Measurements from ENCODE around the gene CFHR3. TPM values are rescaled to one million over a fixed set of nuclear protein-coding genes. Genes with fewer than 3 reads are reported as not detected.
"Not testable (repeated sequence)": the region's sequence is repeated elsewhere in the genome, so short reads cannot be mapped to it uniquely, and the experiment has no call there.

The CFHR3 gene
- total RNA-seq, 1 experiment from 2014 or later: not detected

DNA sequence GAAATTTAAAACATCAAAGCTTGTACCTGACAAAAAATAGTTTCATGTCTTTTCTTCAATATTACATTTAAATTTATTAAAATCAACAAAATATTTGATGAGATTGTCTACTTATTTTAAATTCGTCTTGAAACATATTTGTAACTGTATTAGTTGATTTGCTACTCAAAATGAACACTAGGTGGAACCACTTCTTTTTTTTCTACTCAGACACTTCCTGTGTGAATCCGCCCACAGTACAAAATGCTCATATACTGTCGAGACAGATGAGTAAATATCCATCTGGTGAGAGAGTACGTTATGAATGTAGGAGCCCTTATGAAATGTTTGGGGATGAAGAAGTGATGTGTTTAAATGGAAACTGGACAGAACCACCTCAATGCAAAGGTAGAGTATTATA lies 53.2 kb downstream of the CFHR3 start:
- DNase-seq (ENCODE audit: low spot score): peak; percentile 2
- in situ Hi-C loops (cut with HindIII; ENCODE audit: low sequenced_read_pairs): not testable (repeated sequence)

Other genes starting within 250 kb of the CFHR3 start
- gene KCNT2, start 166.4 kb upstream of the CFHR3 start, total RNA-seq (2014; rRNA removed; shearing (Covaris generic)): 0.62 and 0.92 TPM in 2 replicates
- gene CFH, start 122.8 kb upstream of the CFHR3 start, total RNA-seq (2014; rRNA removed; shearing (Covaris generic)): 2.3 and 7.9 TPM in 2 replicates
- not detected in 2 replicates for gene CFHR1, start 44.9 kb downstream of the CFHR3 start, total RNA-seq (2014; rRNA removed; shearing (Covaris generic))
- not detected in 2 replicates for gene CFHR4, start 113.2 kb downstream of the CFHR3 start, total RNA-seq (2014; rRNA removed; shearing (Covaris generic))
- gene CFHR2, start 168.9 kb downstream of the CFHR3 start, total RNA-seq (2014; rRNA removed; shearing (Covaris generic)): not detected in 2 replicates
- gene CFHR5, start 202.7 kb downstream of the CFHR3 start, total RNA-seq (2014; rRNA removed; shearing (Covaris generic)): not detected in 2 replicates

Data from G401 (cell line).